ENCODE data around the gene ADAM15.

DNA sequence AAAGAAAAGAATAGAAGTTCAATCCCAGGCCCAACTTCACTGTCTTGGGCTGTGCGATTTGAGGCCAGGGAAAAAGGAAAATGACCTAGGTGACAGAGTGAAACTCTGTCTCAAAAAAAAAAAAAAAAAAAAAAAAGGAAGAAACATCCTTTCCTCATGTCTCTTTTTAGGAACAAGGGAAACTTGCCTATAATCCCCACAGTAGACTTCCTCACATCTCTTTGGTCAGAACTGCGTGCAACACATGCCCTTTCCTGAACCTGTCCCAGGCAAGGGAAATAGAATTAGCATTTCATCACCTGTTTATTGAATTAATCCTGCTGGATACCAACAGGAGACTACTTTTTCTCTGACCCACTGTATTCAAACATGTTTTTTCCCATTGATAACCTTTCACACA, 15.2 kb upstream of the ADAM15 start:
- TF ChIP-seq POLR2A (IDR thresholded peaks at IDR 0.05; ENCODE audit: low read depth, low read length) (no peak), GATA2 (IDR thresholded peaks at IDR 0.05; ENCODE audit: insufficient read depth, insufficient read length, low read depth, low read length) (no peak), EZH2 (IDR thresholded peaks at IDR 0.05; ENCODE audit: borderline replicate concordance, low read depth, low read length, severe bottlenecking) (no peak)
- TF ChIP-seq, protein P1, sequence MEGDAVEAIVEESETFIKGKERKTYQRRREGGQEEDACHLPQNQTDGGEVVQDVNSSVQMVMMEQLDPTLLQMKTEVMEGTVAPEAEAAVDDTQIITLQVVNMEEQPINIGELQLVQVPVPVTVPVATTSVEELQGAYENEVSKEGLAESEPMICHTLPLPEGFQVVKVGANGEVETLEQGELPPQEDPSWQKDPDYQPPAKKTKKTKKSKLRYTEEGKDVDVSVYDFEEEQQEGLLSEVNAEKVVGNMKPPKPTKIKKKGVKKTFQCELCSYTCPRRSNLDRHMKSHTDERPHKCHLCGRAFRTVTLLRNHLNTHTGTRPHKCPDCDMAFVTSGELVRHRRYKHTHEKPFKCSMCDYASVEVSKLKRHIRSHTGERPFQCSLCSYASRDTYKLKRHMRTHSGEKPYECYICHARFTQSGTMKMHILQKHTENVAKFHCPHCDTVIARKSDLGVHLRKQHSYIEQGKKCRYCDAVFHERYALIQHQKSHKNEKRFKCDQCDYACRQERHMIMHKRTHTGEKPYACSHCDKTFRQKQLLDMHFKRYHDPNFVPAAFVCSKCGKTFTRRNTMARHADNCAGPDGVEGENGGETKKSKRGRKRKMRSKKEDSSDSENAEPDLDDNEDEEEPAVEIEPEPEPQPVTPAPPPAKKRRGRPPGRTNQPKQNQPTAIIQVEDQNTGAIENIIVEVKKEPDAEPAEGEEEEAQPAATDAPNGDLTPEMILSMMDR (IDR thresholded peaks at IDR 0.05; ENCODE audit: extremely low read depth in 1 of 2, insufficient read depth in 1 of 2, low read depth in 1 of 2, low read length in 2 of 2), result no peak
- TF ChIP-seq, protein P2, sequence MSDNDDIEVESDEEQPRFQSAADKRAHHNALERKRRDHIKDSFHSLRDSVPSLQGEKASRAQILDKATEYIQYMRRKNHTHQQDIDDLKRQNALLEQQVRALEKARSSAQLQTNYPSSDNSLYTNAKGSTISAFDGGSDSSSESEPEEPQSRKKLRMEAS (IDR thresholded peaks at IDR 0.05; ENCODE audit: insufficient read depth, insufficient read length), result no peak

Measured in endothelial cell of umbilical vein (primary cell).